ENCODE results near the gene ODF2.
"Not testable (repeated sequence)": the region's sequence is repeated elsewhere in the genome, so short reads cannot be mapped to it uniquely, and the experiment has no call there.

ODF2 gene

GRCh38 chr9:128423356-128423755 lies 32.5 kb upstream of the ODF2 start:
- DNase-seq (ENCODE audit: low read depth in 3 of 3) = not testable (repeated sequence)

GRCh38 chr9:128424268-128424780 lies 31.5 kb upstream of the ODF2 start:
- no peak for DNase-seq (ENCODE audit: low read depth in 3 of 3)

- DNase-seq (ENCODE audit: low read depth in 3 of 3) = no peak
Observed at GRCh38 chr9:128428644-128429512, 26.9 kb upstream of the ODF2 start.

- DNase-seq (ENCODE audit: low read depth in 3 of 3) = no peak
Observed at GRCh38 chr9:128429513-128430086, 26.2 kb upstream of the ODF2 start.

GRCh38 chr9:128431207-128431606 lies 24.6 kb upstream of the ODF2 start:
- no peak for DNase-seq (ENCODE audit: low read depth in 3 of 3)

GRCh38 chr9:128434340-128434739 lies 21.5 kb upstream of the ODF2 start:
- no peak for DNase-seq (ENCODE audit: low read depth in 3 of 3)

- DNase-seq (ENCODE audit: low read depth in 3 of 3) = no peak
Observed at GRCh38 chr9:128435611-128436010, 20.2 kb upstream of the ODF2 start.

GRCh38 chr9:128438343-128439109 lies 17.3 kb upstream of the ODF2 start:
- peak; percentile 69 to 83 (median 83) for DNase-seq (ENCODE audit: low read depth in 3 of 3)

GRCh38 chr9:128439273-128439672 lies 16.5 kb upstream of the ODF2 start:
- no peak for DNase-seq (ENCODE audit: low read depth in 3 of 3)

- DNase-seq (ENCODE audit: low read depth in 3 of 3) = no peak
Observed at GRCh38 chr9:128442150-128442549, 13.7 kb upstream of the ODF2 start.

GRCh38 chr9:128446505-128446904 lies 9.3 kb upstream of the ODF2 start:
- not testable (repeated sequence) for DNase-seq (ENCODE audit: low read depth in 3 of 3)

GRCh38 chr9:128448746-128449145 lies 7.1 kb upstream of the ODF2 start:
- no peak for DNase-seq (ENCODE audit: low read depth in 3 of 3)

GRCh38 chr9:128454991-128455390 lies 815 bp upstream of the ODF2 start:
- no peak for DNase-seq (ENCODE audit: low read depth in 3 of 3)

- DNase-seq (ENCODE audit: low read depth in 3 of 3) = peak; percentile 36 to 62 (median 54)
Observed at GRCh38 chr9:128456613-128457061, 831 bp downstream of the ODF2 start.

- no peak for DNase-seq (ENCODE audit: low read depth in 3 of 3)
Observed at GRCh38 chr9:128457207-128457606, 1.4 kb downstream of the ODF2 start.

GRCh38 chr9:128459011-128459410 lies 3.2 kb downstream of the ODF2 start:
- DNase-seq (ENCODE audit: low read depth in 3 of 3) = no peak

- DNase-seq (ENCODE audit: low read depth in 3 of 3) = no peak
Observed at GRCh38 chr9:128469070-128469469, 13.3 kb downstream of the ODF2 start.

GRCh38 chr9:128470560-128470959 lies 14.8 kb downstream of the ODF2 start:
- DNase-seq (ENCODE audit: low read depth in 3 of 3) = no peak

- no peak for DNase-seq (ENCODE audit: low read depth in 3 of 3)
Observed at GRCh38 chr9:128473104-128473503, 17.3 kb downstream of the ODF2 start.

- DNase-seq (ENCODE audit: low read depth in 3 of 3) = no peak
Observed at GRCh38 chr9:128475867-128476266, 20.1 kb downstream of the ODF2 start.

- DNase-seq (ENCODE audit: low read depth in 3 of 3) = no peak
Observed at GRCh38 chr9:128479262-128479661, 23.5 kb downstream of the ODF2 start.

GRCh38 chr9:128481561-128481960 lies 25.8 kb downstream of the ODF2 start:
- DNase-seq (ENCODE audit: low read depth in 3 of 3) = no peak

All from stimulated activated CD4-positive, alpha-beta T cell treated with anti-CD3 and anti-CD28 coated beads, TNF-alpha, amount 100 ng/mL, for 48 hours (primary cell).